Lower leg skin (tissue), 3 donors: ENCODE data around the gene COQ2.

Experiments used
- CTCF ChIP-seq, 3 donors: fragments of 450-650 bp; IDR thresholded peaks; one replicate each; pipeline ENCODE4 v1.5.1; 2016; ENCODE audit warnings: antibody characterized with exemption in 3 of 3, mild to moderate bottlenecking in 3 of 3, moderate library complexity in 2 of 3
- POLR2A ChIP-seq, 2 donors: fragments of 450-650 bp; IDR thresholded peaks; one replicate each; pipeline ENCODE4 v1.6.1; 2016 to 2017; ENCODE audit warnings: antibody characterized with exemption in 2 of 2, mild to moderate bottlenecking in 1 of 2, moderate library complexity in 1 of 2

DNA sequence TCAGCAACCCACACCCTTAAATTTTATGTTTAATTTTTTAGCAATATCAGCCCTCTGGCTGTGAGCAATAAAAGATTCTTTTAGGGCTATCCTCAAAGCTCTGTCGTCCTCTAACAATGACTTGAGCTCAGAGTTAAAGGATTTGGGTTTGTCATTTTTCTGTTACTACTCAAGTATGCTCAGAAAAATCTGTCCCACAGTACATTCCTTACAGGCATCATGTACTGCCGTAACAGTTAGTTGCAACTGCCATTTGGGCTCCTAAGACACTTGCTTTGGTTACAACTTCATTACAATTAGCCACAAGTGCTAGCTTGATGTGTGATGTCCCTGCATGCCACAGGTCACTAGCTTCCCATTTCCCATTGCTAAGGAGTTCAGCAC lies 33.2 kb downstream of the COQ2 start:
- no peak for TF ChIP-seq CTCF (IDR thresholded peaks at IDR 0.05)
- TF ChIP-seq POLR2A (IDR thresholded peaks at IDR 0.05) = no peak
